Measurements from ENCODE around the gene CHRNA4.

GRCh38 chr20:63354636-63355350 is 6.4 kb downstream of the CHRNA4 start:
- TF ChIP-seq, protein P1, sequence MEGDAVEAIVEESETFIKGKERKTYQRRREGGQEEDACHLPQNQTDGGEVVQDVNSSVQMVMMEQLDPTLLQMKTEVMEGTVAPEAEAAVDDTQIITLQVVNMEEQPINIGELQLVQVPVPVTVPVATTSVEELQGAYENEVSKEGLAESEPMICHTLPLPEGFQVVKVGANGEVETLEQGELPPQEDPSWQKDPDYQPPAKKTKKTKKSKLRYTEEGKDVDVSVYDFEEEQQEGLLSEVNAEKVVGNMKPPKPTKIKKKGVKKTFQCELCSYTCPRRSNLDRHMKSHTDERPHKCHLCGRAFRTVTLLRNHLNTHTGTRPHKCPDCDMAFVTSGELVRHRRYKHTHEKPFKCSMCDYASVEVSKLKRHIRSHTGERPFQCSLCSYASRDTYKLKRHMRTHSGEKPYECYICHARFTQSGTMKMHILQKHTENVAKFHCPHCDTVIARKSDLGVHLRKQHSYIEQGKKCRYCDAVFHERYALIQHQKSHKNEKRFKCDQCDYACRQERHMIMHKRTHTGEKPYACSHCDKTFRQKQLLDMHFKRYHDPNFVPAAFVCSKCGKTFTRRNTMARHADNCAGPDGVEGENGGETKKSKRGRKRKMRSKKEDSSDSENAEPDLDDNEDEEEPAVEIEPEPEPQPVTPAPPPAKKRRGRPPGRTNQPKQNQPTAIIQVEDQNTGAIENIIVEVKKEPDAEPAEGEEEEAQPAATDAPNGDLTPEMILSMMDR (IDR thresholded peaks at IDR 0.05; ENCODE audit: low read depth, low read length), result no peak
- TF ChIP-seq EZH2phosphoT487 (IDR thresholded peaks at IDR 0.05; ENCODE audit: low read depth), result no peak

Measured in OCI-LY3 (cell line).